Measurements from ENCODE around the gene DPP10.

The DPP10 gene

DNA sequence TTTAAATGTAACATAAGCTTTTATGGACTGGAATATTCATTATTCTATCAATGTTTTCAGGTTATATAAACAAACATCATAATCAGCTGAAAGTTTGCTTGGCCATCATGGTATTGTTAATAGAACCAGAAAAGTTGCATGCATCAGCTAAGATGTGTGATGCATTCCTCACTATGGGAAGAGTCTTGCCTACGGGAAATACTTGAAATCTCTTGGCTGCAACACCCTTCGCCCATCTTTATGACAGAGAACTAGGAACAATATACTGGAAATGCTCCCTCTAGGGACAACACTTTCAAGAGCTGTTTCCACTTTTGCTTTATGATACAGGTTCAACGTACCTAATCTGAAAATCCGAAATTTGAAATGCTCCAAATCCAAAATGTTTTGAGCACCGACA lies 1390.8 kb downstream of the DPP10 start:
- DNase-seq, result no peak

DNA sequence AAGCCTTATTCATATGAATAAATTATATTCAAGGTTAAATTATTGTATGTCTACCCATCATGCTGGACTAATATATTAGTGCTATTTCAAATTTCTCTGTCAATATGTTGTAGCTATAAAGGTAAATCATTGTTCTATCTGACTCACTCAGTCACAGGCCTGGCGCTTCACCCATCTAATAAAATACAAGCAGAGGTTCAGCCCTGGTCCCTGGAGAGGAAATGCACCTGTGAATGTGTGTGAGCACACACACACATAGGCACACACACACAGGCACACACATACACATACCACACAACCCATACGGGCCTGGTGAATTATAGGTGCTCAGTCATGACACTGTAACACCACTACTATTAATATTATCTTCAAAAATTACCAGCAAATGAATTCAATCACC lies 1396.1 kb downstream of the DPP10 start:
- no peak for DNase-seq

DNA sequence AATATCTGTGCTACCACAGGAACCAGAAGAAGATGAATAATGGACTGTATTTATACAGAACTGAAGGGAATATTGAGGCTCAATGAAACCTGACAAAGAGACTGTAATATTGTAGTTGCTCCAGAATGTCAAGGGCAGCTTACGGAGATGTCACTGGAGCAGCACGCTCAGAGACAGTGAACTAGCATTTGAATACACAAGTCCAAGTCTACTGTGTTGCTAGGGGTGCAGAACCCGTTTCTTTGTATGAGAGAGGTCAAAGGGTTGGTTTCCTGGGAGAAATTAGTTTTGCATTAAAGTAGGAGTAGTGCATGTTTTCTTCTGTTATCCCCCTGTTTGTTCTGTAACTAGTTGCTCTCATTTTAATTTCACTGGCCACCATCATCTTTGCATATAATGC lies 1399.9 kb downstream of the DPP10 start:
- DNase-seq, result no peak

DNA sequence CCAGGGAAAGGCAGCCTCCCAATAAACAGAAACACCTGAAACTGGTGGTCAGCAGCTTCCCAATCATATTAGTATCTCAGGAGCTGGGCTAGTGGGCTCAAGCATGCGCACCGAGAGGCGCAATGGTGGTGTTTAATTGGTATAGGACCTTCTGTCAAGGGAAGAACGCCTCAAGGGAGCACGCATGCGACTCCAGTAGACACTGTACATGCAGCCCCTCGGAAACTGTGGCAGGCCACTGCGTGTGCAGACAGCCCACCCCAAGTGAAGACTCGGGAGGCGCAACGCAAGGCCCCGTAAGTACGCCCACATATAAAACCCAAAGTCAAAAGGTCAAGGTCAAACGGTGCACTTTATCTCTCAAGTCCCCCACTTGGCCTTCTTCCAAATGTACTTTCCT lies 1405.8 kb downstream of the DPP10 start:
- no peak for DNase-seq

DNA sequence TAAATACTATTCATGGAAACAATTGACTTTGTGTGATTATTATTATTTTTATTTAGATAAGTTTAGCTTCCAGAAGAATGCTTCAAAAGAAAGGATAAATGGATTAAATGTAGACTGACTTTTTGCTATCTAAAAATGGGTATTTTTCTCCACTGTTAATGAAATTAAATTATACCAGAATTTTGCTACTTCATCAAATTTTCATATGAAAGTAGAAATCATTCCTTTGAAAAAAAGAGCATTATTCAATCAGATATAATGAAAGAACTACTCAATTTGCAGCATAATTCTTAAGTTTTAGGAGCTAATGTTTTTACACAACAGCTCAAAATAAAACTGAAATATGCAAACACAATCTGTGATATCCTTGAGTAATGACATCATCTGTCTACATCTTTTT lies 1424.6 kb downstream of the DPP10 start:
- DNase-seq, result no peak

DNA sequence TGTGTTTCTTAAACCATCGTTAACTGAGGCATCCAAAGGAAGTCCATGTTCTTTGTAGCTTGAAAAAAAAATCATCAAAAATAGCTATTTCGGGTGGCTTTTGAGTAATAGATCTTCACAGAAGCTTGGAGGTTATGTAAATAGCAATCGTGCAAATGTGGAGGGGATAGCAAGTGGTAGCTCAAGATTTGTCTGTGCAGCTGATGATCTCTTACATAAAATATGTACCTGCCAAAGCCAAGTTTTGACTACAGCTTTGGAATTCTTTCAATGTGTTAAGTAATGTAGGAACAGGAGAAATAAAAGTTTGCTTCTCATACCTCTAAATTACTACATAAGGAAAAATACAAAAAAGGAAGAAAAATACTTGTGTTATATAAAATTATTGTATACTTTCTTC lies 1432.0 kb downstream of the DPP10 start:
- DNase-seq, result no peak

DNA sequence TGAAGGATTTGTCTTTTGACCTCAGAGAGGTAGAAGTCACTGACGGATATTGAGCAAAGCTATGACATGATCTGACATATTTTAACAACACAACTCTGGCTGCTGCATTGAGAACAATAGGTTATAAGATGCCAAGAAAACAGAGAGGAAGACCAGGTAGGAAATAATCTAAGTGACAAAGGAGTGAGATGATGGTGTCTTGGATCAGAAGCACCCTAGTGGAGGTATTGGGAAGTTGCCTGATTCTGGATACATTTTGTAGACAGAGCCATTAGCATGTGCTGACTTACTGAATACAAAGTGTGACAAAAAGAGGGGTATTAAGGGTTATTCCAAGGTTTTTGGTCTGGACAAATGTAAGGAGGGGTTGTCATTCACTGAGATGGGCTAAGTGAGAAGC lies 1438.1 kb downstream of the DPP10 start:
- DNase-seq, result no peak

DNA sequence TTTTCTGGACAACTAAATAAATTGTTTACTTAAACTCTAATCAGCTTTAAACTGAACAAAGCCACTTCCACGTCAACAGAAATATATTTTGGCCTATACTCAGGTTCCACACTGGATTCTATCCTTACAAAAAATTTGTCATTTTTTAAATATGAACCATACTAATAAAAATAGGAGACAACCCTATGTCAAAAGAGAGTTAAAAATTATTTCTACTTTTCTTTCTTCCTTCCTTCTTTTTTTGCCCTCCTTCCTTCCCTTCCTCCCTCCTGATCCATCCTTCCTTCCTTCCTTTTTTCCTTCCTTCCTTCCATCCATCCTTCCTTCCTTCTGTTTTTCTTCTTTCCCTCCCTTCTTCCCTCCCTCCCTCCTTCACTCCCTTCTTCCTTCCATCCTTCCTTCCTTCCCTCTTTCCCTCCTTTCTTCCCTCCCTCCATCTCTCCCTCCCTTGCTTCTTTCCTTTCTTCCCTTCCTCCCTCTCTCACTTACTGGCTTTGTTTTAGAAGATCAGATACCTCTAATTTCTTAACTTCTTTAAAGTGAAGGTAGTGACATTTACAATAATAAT lies 1444.9 kb downstream of the DPP10 start:
- DNase-seq, result no peak
